Measurements from ENCODE around the gene AMD1.
A peak's percentile ranks its signal among the peaks of the same experiment; 100 is the strongest.

The AMD1 gene

GRCh38 chr6:110939429-110940200 is 65.0 kb downstream of the AMD1 start:
- no peak for DNase-seq (ENCODE audit: low spot score)

- peak; percentile 79 for DNase-seq (ENCODE audit: low spot score)
Observed at GRCh38 chr6:110944681-110945151, 70.1 kb downstream of the AMD1 start.
